ENCODE data around the gene TRIM17.

Gene TRIM17

GRCh38 chr1:228417061-228417460, 400 bp upstream of the TRIM17 start:
- DNase-seq = no peak

DNA sequence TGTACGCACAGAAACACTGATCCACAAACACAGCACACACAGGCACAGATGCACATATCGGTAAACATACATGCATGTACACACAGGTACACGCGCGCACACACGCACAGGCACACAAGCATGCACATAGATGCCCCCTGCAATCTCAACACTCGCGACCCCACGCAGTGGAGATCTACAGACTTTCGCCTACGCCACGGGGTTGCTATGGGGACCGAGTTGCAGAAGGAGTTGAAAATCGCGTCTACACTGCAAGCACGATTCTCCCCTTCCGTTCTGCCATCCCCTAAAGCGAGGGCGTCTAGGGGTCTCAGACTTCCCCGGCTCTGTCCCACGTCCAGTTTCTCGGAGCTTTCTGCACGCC, 826 bp downstream of the TRIM17 start:
- no peak for DNase-seq

DNA sequence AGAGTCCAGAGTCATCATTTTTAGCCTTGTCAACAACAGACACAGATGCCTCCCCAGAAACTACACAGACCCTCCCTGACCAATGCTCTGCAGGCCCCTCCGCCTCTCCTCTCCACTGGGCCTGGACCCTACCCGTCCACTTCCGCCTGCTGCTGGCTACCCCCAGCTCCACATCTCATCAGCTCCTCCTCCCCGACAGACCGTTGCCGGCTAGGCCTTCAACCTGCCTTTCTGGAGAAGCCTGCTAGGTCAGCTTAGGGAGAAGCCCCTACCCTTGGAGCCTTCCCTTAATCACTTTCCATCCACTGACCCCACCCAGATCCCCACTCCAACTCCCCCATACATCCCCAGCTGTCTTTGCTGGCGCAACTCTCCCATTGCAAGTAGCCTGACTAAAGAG, 1.4 kb downstream of the TRIM17 start:
- no peak for DNase-seq

GRCh38 chr1:228414511-228415211, 2.0 kb downstream of the TRIM17 start:
- DNase-seq = no peak

DNA sequence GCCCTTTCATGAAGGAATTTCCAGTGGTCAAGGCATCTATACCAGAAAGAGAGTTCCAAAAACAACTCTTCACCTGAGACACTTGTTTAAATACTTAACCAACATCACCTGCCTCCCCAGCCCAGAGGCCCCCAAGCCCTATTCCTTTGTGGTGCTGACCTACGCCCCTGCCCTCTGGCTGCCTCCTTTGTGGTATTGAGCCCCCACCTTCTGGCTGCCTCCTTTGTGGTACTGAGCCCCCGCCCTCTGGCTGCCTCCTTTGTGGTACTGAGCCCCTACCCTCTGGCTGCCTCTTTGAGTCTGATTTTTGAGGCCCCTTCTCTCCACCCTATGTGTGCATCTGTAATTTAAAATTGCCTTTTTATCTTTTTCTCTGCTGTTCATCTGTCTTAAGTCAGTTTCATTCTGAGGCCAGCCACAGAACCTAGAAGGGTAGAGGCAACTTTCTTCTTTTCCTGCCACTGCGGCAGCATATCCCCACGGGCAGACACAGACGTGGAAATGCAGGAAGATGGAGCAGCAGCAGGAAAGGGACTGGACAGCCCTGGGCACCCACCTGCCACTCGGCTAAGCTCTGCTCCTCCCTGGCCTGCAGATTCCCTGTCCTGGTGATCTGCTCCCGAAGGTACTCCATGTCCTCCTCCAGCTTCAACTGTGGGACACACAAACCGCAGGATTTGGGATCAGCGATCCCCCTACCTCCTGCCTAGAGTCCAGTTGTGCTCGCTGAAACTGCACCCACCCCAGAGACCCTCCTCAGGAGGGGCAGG, 3.2 kb downstream of the TRIM17 start:
- no peak for DNase-seq

DNA sequence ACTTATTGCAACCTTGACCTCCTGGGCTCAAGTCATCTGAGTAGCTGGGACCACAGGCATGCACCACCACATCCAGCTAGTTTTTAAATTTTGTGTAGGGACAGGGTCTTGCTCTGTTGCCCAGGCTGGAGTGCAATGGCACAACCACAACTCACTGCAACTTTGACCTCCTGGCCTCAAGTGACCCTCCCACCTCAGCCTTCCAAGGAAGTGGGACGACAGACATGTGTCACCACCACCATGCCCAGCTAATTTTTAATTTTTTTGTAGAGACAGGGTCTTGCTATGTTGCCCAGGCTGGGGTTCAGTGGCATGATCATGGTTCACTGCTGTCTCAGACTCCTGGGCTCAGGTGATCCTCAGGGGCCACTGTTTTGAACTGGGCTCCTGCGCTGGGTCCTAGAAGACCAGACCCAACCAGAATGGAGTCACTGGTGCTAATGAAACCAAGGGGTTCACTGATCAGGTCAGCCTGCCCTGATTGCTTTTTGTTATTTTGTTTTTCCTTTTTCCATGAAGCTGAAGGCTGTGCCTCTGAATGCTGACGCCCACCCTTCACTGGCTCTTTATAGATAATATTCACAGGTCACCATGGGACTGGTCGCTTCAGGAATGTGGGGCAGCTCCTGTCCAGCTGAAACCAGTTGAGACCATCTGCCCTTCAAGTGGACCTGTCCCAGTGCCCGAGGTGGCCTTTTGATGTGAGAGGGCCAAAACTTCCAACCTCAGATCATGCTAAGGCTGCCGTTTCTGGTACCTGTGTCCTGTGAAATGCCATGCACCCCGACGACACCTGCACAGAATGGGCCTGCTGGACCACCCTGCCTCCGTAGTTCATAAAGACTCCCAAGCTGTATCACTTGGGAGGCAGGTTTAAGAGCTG, 4.9 kb downstream of the TRIM17 start:
- DNase-seq = no peak

DNA sequence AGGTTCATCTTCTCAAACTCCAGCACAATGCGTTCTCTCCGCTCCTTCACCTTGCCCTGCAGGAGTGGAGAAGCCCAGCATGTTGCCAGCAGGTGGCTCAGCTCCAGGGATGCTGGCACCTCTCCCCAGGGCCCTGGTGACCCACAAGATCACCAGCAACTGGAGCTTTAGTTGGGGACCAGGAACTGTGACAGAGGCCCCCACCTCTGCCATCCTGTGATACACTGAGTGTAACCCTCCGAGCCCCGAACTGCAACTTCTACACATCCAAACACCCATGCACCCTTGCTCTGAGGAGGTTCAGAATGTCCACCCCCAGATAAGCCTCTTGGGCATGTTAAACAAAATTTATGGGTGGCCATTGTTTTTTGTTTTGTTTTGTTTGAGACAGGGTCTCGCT, 5.5 kb downstream of the TRIM17 start:
- DNase-seq = no peak

DNA sequence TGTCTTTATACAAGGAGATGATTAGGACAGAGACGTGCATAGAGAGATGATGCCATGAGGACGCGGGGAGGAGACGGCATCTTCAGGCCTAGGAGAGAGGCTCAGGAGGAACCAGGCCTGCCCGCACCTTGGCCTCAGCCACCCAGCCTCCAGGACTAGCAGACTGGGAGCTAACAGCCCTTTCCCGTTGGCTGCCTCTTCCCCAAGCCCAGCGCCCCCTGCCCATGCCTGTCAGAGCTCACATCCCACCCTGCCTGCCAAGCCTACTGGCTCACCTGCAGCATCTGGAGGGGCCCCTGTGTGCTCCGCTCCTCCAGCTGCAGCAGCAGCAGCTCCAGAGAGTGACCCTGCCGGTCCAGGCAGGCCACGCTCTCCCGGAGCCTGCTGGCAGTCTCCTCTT, 6.0 kb downstream of the TRIM17 start:
- DNase-seq = no peak

DNA sequence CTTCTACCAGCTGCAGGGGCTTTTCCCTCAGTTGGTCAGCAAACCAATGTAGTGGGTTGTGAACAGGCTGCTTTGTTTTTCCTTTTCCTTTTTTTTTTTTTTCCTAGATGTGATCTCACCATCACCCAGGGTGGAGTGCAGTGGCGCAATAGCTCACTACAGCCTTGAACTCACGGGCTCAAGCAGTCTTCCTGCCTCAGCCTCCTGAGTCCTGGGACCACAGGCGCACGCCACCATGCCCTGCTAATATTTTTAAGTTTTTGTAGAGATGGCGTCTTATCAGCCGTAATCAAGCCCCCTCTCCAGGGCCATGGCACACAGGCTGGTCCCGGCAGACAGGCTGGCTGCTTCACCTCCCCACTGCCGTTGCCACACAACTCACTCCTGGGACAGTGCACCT, 6.6 kb downstream of the TRIM17 start:
- no peak for DNase-seq

- no peak for DNase-seq
These were observed 7.5 kb downstream of the TRIM17 start for GRCh38 chr1:228408869-228409805.

DNA sequence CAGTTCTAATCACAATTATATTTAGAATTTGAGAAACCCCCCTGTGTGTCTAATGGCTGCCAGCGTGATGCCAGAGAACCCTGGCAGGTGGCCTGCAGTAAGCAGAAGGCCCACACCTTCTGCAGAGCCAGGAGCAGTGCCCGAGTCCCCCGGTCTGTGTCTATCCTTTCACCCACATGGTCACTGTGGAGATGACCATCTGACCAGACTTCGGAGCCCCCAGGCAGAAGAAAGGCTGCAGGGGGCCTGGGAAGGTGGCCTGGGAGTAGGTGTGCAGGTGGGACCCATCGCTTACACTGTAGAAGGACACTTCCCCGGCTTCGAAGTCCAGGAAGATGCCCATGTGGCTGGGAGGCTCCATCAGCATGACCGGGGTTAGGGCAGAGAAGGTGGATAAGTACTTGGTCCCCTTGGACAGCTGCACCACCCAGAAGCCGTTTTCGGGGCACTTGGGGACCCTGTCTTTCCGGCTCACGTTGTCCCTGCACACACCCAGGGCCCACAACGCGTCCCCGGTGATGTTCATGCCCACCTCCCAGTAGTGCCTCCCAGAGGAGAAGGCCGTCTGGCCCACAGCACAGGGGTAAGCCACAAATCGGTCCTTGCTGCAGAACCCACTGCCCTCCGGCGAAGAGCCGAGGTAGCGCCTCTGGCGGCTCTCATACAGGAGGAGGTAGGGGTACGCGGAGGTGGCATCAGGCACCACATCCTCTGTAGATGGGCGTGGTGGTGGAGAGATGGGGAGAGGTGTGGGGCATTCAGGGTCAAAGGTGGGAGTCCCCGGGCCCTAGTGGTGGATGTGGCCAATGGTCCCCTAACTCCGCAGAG, 8.4 kb downstream of the TRIM17 start:
- DNase-seq = no peak

- no peak for DNase-seq
These were observed 9.3 kb downstream of the TRIM17 start for GRCh38 chr1:228407106-228408040.

GRCh38 chr1:228405979-228406228, 10.8 kb downstream of the TRIM17 start:
- DNase-seq = no peak

- no peak for DNase-seq
These were observed 11.3 kb downstream of the TRIM17 start for GRCh38 chr1:228405200-228405978.

DNA sequence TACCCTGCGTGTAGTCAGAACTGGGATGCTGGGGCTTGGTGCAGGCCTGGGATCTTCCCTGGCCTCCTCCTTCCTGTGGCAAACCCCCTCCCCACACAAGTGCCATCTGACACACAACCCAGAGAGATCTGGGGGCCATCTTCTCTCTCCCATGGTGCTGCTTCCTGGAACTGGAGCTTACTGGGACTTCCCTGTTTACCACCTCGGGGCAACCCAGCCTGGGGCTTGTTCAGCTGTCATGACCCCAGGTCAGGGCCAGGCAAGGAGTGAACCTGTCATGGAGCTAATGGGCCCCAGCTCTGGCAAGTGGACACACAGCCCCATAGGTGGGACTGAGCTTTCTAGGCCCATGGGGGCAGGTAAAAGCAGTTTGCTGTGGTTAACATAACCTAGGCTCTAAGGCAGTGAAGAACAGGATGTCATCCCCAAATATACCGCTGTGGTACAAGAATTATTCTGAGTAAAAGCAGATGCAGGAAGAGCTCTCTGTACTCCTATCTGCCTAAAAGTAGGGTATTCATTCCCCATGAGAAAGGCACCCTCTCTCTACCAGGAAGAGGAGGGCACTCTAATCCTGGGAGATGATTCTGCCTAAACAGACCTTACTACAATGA, 12.4 kb downstream of the TRIM17 start:
- DNase-seq = no peak

DNA sequence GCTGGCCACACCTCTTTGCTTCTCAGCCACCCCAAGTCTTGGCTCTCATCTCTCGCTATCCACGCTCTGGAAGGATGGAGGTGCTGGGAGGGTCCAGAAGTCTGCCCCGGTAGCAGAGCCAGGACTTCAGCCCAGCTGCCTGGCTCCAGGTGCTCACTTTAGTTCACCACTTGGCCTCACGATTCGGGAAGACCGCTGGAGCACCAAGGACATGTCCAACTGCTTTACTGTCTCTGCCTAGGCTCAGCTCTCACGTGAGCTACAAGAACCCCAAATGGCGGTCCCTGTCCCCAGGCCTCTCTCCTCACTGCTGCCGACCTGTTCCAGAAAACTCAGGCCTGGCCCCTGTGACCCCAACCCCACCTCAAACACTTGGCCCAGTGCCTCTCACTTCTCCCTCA, 13.4 kb downstream of the TRIM17 start:
- DNase-seq = no peak

DNA sequence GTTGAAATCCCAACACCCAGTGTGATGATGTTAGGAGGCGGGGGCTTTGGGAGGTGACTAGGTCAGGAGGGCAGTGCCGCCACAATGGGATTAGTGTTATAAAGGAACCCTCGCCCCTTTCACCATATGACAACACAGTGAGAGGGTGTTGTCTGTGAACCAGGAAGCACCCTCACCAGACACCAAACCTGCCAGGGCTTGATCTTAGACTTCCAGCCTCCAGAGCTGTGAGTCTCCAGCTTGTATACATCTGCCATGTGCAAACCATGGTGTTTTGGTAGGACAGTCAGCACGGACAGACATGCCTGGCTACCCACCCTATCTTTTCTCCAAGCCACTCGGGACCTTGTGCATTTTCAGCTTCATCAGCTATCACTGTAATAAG, 14.0 kb downstream of the TRIM17 start:
- DNase-seq = no peak

DNA sequence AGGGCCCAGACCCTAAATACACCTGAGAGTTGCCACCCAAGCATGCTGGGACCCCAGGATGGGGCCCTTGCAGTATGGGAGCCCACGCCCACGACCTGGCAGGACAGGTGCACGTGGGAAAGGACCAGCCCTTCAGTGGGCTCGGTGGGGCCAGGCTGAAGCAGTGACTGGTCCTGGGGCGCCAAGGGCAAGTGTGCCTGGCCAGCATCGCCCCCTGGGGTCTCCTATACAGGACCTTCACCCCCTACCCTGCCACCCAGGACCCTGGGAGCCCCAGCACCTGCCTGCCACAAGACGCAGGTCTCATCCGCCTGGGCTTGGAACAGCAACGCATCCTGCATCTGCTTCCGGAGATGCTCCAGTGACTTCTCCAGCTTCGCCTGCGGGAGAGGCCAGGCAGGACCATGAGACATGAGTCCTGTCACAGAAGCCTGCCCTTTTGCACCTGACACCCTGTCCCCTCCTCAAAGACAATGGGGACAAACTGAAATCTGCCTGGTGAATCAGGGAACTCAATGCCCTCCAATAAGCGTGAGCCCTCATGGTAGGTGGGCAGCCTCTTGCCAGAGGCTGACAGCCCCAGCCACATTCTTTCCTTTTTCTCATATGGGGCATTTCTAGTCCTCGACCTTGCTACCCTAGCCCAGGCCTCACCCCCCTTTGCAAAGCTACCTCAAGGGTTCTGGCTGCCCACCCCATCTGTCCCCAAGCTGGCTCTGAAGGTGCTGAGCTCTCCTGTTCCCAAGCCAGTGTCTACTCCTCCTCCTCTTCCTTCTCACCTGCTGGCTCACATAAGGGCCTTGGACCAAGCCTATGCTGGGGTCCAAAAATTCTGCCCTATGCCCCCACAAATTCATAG, 14.7 kb downstream of the TRIM17 start:
- no peak for DNase-seq

Measured in left hindlimb (tissue), 1 donor.